CD4-positive, alpha-beta T cell treated with Interleukin-6 for 4 hours (primary cell): ENCODE data around the gene CHST11.

Experiments
- DNase-seq: peaks from one replicate; pipeline ENCODE4 v3.0.0-alpha.2; 2020; ENCODE audit warnings: mixed read lengths

CHST11 gene

DNA sequence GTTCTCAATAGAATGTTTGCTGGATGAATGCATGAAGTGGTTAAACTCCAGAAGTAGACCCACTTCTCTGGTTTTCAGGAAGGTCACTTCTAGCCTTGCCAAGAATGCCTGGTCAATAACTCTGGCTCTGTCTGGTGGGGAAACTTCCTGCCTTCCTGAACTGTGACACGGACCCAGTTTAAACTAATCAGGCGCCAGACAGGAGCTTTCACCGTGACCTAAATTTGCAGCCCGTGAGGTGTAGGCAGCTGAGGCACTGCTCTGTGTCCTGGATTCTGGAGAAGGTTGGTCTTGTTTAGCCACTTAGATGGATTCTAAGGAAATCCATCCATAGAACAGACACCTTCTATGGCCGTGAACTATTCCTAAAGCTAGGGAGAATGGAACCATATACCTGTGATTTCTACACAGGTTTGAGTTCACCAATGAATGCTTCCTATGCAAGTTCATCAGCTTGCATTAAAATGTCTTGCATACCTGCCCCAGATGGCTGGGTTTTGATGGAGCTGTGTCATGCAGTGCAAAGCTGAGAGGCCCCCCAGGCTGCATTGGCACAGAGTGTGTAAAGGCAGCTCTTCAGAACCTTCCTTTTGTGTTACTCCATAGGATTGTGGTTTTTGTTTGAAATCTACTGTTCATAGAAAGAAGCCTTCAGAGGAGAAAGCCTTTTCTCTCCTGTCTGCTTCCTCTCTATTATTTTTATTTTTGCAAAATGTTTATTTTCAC lies 4.4 kb downstream of the CHST11 start:
- peak; percentile 54 for DNase-seq

- DNase-seq, result no peak
Observed at GRCh38 chr12:104462325-104462724, 5.6 kb downstream of the CHST11 start.

- DNase-seq, result peak; percentile 64
Observed at GRCh38 chr12:104462931-104463339, 6.2 kb downstream of the CHST11 start.

- no peak for DNase-seq
Observed at GRCh38 chr12:104463368-104463767, 6.6 kb downstream of the CHST11 start.

GRCh38 chr12:104464899-104465298 lies 8.2 kb downstream of the CHST11 start:
- no peak for DNase-seq

DNA sequence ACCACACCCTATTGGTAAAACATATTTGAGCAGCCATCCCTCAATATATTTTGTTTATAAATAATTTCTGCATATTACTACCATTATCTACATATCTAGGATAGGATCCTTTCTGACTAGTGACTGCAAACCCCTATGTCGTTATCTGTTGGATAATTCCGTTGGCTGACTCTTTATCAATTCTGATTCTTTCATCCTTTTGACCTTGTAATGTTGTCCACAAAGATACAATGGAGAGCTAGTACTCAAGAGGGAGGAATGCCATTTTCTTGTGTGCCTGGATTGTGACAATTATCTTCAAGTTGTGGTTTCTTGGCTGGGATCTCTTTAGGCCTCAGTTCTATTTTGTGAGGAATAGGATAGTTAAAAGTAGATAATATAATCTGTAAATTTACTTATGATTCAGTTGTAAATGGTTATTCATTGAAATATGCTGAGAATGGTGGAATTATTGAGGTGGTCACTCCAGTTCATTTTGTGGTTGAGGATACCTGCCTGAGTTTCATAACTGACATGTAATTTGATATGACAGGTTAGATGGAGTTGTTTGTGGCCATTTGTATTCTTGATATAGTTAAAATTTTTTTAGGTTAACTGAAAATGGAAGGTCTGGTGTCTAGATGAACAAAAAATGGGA lies 10.1 kb downstream of the CHST11 start:
- DNase-seq, result no peak

GRCh38 chr12:104467346-104467837 lies 10.6 kb downstream of the CHST11 start:
- DNase-seq, result no peak

DNA sequence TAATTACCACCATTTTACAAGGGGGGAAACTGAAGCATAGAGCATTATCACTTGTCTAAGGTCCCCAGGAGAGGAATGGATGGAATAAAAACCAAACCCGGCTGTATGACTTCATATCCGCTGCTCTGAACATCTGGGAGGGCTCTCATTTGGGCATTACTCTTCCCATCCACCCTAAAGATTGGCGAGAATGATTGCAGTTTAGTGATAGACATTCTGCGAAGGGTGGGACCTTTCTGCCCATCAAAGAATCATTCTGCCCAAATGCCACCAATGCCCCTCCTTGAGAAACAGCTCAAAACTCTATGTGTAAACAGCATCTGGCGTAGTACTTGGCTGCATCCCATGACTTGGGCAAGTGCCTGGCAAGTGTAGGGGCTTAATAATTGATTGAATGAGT lies 11.6 kb downstream of the CHST11 start:
- DNase-seq, result no peak

- no peak for DNase-seq
Observed at GRCh38 chr12:104469066-104469465, 12.3 kb downstream of the CHST11 start.

DNA sequence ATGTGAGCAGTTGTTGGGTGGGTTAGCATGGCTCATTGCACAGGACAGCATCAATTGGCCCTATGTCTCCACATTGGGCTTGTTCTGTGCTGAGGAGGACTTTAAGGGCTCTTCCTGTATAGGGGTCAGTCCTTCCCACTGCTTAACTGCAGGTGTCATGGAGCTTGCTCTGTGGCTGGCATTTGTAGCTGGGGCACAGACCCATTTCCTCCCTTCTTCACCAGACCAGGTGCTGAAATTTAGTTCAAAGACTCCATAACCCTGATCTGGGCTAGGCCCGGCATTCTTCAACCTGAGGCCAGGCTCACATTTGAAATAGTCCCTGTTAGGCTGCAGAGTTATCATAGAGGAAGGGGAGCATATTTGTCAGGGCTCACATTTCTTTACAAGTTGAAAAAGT lies 12.8 kb downstream of the CHST11 start:
- DNase-seq, result no peak

GRCh38 chr12:104470521-104470920 lies 13.8 kb downstream of the CHST11 start:
- no peak for DNase-seq

DNA sequence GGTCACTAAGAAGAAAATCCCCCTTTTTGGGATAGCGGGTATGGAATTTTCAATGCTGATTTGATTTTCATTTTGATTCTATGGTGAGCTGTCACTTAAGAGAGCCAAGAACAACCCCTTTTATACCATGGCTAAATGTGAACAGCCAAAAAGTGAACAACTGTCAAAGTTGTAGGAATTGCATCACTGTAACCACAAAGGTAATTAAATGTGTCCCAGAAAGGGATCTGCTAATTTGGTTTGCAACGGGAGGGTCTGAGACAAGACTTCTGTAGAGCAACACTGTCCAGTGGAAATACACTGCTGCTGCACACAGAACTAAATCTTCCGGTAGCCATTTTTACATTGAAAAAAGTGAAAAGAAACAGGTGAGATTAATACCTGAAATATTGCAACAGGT lies 14.6 kb downstream of the CHST11 start:
- no peak for DNase-seq

- no peak for DNase-seq
Observed at GRCh38 chr12:104472748-104473147, 16.0 kb downstream of the CHST11 start.

- DNase-seq, result no peak
Observed at GRCh38 chr12:104473374-104473983, 16.7 kb downstream of the CHST11 start.

GRCh38 chr12:104475271-104475670 lies 18.5 kb downstream of the CHST11 start:
- no peak for DNase-seq

DNA sequence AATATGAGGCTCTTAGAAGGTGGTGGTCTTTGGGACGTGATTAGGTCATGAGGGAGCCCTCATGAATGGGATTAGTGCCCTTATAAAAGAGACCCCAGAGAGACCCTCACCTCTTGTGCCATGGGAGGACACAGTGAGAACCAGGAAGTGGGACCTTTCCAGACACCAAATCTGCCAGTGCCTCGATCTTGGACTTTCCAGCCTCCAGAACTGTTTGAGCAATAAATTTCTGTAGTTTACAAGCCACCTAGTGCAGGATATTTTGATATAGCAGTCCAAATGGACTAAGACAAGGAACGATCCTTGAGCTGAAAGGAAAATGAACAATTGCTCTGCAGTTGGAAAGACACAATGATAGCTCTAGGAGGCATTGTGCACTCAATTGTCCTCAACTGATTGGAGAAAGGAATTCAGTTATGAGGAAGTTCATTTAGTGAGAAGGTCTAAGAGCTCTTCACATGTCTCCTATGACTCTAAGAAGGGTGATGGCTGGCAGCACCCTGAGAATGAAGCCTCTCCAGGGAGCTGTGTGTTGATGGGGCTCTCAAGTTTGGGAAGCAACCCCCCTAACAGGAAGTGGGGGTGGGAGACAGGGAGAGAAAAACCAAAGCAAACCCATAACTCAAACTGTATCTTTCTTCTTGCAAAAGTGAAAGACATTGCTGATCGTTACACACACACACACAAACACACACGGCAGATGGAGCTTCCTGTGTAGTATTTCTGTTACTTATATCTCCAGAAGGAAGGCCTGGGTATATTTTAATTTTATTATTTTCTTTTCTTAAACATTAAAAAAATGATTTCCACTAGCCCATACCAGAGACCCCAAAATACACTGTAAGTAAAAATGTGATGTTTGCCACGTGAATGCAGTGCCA lies 21.0 kb downstream of the CHST11 start:
- no peak for DNase-seq

- DNase-seq, result peak; percentile 56
Observed at GRCh38 chr12:104478396-104479122, 21.8 kb downstream of the CHST11 start.

DNA sequence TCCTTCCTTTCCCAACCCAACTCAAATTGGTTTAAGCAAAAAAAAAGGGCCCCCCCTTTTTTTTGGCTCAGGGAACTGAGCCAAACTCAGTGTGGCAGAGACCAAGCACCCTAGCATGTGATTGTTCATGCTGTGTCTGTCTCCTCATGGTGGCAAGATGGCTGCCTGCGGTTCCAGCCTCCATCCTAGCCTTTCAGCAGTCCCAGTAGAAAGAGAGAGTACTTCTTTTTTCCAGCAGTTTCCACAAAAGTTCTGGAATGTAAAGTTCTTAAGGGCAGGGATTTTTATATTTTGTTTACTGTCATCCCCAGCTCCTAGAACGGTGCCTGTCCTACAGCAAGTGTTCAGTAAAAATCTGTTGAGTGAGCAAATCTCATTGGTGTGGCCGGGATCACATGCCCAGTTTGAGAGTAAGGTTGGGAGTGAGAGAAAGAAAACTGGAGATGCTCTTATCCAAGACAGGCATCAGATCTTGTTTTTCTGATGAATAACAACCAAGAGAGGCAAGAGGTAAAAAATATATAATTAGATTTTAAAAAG lies 22.4 kb downstream of the CHST11 start:
- no peak for DNase-seq

DNA sequence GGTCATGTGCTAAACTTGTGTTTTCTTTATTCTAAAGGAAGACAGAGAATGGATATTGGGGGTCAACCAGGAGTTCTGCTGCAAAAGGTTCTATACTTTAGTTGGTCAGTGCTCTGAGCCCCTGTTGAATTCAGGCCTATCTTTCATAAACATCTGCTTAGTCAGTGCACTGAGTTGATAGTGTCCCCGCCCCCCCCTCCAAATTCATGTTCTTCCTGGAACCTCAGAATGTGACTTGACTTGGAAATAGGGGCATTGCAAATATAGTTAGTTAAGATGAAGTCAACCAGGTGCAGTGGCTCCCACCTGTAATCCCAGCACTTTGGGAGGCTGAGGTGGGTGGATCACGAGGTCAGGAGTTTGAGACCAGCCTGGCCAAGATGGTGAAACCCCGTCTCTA lies 23.3 kb downstream of the CHST11 start:
- no peak for DNase-seq

- no peak for DNase-seq
Observed at GRCh38 chr12:104480826-104481440, 24.2 kb downstream of the CHST11 start.

DNA sequence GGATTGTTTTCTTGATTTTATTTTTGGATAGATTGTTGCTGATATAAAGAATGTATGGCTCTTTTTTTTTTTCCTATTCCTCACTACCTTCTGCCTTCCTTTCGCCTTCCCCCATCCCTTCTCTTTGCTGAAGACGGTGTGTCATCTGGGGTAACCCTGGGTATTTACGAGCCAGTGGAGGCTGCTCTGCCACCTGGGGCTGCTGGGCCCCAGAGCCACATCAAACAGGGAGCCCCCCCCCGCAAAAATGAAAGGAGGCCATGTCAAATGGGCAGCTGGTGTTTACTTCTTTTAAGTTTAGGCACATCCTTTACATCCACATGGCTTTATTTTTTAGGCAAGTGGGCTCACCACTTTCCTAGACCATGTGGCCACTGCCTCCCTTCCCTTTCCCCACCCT lies 25.4 kb downstream of the CHST11 start:
- DNase-seq, result peak; percentile 68

- no peak for DNase-seq
Observed at GRCh38 chr12:104482748-104483147, 26.0 kb downstream of the CHST11 start.
